ENCODE results near the gene CSE1L. TPM values are rescaled to one million over a fixed set of nuclear protein-coding genes. Genes with fewer than 3 reads are reported as not detected.
"Not testable (repeated sequence)": the region's sequence is repeated elsewhere in the genome, so short reads cannot be mapped to it uniquely, and the experiment has no call there.

The CSE1L gene
- total RNA-seq, 4 donors from 2014 or later, result 10.2 to 43.7 (median 20.9) TPM

- Histone ChIP-seq H3K36me3 (peaks cover 0 to 94% (median 0%) of the 10 kb centered on the region in 3 donors), H3K4me3 (no peak overlapping the region), H3K27ac (no peak overlapping the region), H3K9me3 (no peaks in the 10 kb centered on the region), H3K4me1 (no peaks in the 10 kb centered on the region), H3K27me3 (no peaks in the 10 kb centered on the region)
- TF ChIP-seq, protein P1, sequence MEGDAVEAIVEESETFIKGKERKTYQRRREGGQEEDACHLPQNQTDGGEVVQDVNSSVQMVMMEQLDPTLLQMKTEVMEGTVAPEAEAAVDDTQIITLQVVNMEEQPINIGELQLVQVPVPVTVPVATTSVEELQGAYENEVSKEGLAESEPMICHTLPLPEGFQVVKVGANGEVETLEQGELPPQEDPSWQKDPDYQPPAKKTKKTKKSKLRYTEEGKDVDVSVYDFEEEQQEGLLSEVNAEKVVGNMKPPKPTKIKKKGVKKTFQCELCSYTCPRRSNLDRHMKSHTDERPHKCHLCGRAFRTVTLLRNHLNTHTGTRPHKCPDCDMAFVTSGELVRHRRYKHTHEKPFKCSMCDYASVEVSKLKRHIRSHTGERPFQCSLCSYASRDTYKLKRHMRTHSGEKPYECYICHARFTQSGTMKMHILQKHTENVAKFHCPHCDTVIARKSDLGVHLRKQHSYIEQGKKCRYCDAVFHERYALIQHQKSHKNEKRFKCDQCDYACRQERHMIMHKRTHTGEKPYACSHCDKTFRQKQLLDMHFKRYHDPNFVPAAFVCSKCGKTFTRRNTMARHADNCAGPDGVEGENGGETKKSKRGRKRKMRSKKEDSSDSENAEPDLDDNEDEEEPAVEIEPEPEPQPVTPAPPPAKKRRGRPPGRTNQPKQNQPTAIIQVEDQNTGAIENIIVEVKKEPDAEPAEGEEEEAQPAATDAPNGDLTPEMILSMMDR (IDR thresholded peaks at IDR 0.05), result no peak
- TF ChIP-seq POLR2A (IDR thresholded peaks at IDR 0.05), result no peak
- no peak for DNase-seq
Observed at GRCh38 chr20:49078310-49078709, 32.2 kb downstream of the CSE1L start.

- not testable (repeated sequence) for DNase-seq, H3K4me3 ChIP-seq, H3K4me1 ChIP-seq, H3K27me3 ChIP-seq, H3K27ac ChIP-seq, H3K9me3 ChIP-seq
- H3K36me3 ChIP-seq, result peaks cover 0 to 91% (median 0%) of the 10 kb centered on the region in 3 donors
Observed at GRCh38 chr20:49082295-49082694, 36.2 kb downstream of the CSE1L start.

DNA sequence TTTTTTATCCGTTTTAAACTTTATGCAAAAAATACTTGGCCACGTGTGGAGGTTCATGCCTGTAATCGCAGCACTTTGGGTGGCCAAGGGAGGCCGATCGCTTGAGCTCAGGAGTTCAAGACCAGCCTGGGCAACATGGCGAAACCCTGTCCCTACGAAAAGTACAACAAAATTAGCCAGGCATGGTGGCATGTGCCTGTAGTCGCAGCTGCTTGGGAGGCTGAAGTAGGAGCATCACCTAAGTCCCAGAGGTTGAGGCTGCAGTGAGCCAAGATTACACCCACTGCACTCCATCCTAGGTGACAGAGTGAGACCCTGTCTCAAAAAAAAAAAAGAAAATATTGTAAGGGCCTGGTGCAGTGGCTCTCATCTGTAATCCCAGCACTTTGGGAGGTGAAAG, 45.0 kb downstream of the CSE1L start:
- TF ChIP-seq, protein P1 (IDR thresholded peaks at IDR 0.05), result no peak
- TF ChIP-seq POLR2A (IDR thresholded peaks at IDR 0.05), result no peak
- no peaks in the 10 kb centered on the region for H3K9me3 ChIP-seq
- H3K4me1 ChIP-seq, result no peaks in the 10 kb centered on the region
- no peaks in the 10 kb centered on the region for H3K27me3 ChIP-seq
- H3K27ac ChIP-seq, result no peak overlapping the region
- H3K4me3 ChIP-seq, result no peak overlapping the region
- peaks cover 0 to 93% (median 0%) of the 10 kb centered on the region in 3 donors for H3K36me3 ChIP-seq
- no peak for DNase-seq

GRCh38 chr20:49091762-49092161, 45.6 kb downstream of the CSE1L start:
- H3K9me3 ChIP-seq, result no peaks in the 10 kb centered on the region
- no peaks in the 10 kb centered on the region for H3K4me1 ChIP-seq
- no peak overlapping the region for H3K27ac ChIP-seq
- no peaks in the 10 kb centered on the region for H3K27me3 ChIP-seq
- DNase-seq, result no peak
- no peak for TF ChIP-seq POLR2A (IDR thresholded peaks at IDR 0.05)
- TF ChIP-seq, protein P1 (IDR thresholded peaks at IDR 0.05), result no peak
- no peak overlapping the region for H3K4me3 ChIP-seq
- H3K36me3 ChIP-seq, result peaks cover 0 to 91% (median 0%) of the 10 kb centered on the region in 3 donors

DNA sequence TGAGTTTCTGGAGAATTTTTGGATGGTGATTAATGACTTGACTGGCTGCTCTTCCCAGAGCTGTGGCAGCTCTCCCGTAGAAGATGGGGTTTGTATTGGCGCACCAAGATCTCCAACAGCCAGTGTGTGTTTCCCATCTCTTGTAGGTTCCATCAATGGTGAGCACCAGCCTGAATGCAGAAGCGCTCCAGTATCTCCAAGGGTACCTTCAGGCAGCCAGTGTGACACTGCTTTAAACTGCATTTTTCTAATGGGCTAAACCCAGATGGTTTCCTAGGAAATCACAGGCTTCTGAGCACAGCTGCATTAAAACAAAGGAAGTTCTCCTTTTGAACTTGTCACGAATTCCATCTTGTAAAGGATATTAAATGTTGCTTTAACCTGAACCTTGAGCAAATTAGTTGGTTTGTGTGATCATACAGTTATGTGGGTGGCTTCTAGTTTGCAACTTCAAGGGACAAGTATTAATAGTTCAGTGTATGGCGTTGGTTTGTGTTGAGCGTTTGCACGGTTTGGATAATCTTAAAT, 50.2 kb downstream of the CSE1L start:
- H3K36me3 ChIP-seq, result peaks cover 0 to 62% (median 0%) of the 10 kb centered on the region in 3 donors
- H3K27ac ChIP-seq, result no peak overlapping the region
- H3K4me3 ChIP-seq, result no peak overlapping the region
- no peaks in the 10 kb centered on the region for H3K4me1 ChIP-seq
- H3K27me3 ChIP-seq, result no peaks in the 10 kb centered on the region
- TF ChIP-seq, protein P1 (IDR thresholded peaks at IDR 0.05), result no peak
- no peak for DNase-seq
- H3K9me3 ChIP-seq, result no peaks in the 10 kb centered on the region

DNA sequence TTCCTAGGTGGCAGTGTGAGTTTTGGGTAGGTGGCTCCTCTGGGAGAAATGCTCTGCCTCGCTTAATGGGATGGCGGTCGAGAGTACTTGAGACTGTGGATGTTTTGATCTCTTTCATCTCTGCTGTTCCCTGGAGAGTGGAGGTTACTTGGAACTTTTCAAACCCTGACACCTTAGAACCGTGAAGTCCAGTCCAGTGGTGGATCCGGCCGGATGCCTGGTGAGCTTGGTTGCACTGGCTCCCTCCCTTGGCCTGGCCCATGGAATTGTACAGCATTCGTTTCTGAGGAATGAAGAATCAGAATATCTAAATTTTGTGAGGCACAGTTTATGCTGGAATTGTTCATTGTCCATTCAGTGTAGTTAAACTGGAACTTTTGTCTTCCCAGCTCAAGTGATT, 51.0 kb downstream of the CSE1L start:
- DNase-seq, result no peak
- H3K36me3 ChIP-seq, result peaks cover 0 to 53% (median 0%) of the 10 kb centered on the region in 3 donors
- H3K4me3 ChIP-seq, result no peak overlapping the region

More for the DNA sequence above, 51.0 kb downstream of the CSE1L start:
- H3K4me1 ChIP-seq, result no peaks in the 10 kb centered on the region
- H3K27me3 ChIP-seq, result no peaks in the 10 kb centered on the region
- no peaks in the 10 kb centered on the region for H3K9me3 ChIP-seq
- no peak for TF ChIP-seq POLR2A (IDR thresholded peaks at IDR 0.05)
- TF ChIP-seq, protein P1 (IDR thresholded peaks at IDR 0.05), result no peak
- H3K27ac ChIP-seq, result no peak overlapping the region
